Measurements from ENCODE around the gene PRDM7.
A peak's percentile ranks its signal among the peaks of the same experiment; 100 is the strongest.
"Not testable (repeated sequence)": the region's sequence is repeated elsewhere in the genome, so short reads cannot be mapped to it uniquely, and the experiment has no call there.

PRDM7 gene

GRCh38 chr16:90070440-90070839 lies 6.7 kb downstream of the PRDM7 start:
- DNase-seq, result no peak

- DNase-seq, result no peak
Measured at GRCh38 chr16:90061437-90061836, 15.7 kb downstream of the PRDM7 start.

- DNase-seq, result no peak
Measured at GRCh38 chr16:90057738-90058173, 19.4 kb downstream of the PRDM7 start.

GRCh38 chr16:90056521-90056920 lies 20.6 kb downstream of the PRDM7 start:
- not testable (repeated sequence) for DNase-seq

- no peak for DNase-seq
Measured at GRCh38 chr16:90055371-90055770, 21.8 kb downstream of the PRDM7 start.

GRCh38 chr16:90054554-90054953 lies 22.6 kb downstream of the PRDM7 start:
- no peak for DNase-seq

GRCh38 chr16:90053902-90054500 lies 23.1 kb downstream of the PRDM7 start:
- no peak for DNase-seq

GRCh38 chr16:90050969-90051368 lies 26.2 kb downstream of the PRDM7 start:
- DNase-seq, result no peak

- no peak for DNase-seq
Measured at GRCh38 chr16:90048737-90049330, 28.3 kb downstream of the PRDM7 start.

- DNase-seq, result peak in 1 of 3 experiments; percentile 21
Measured at GRCh38 chr16:90048347-90048722, 28.8 kb downstream of the PRDM7 start.

- peak in 1 of 3 experiments; percentile 21 for DNase-seq
Measured at GRCh38 chr16:90047714-90048346, 29.3 kb downstream of the PRDM7 start.

GRCh38 chr16:90046971-90047713 lies 30.0 kb downstream of the PRDM7 start:
- DNase-seq, result peak; percentile 0 to 41 (median 35)

GRCh38 chr16:90046122-90046970 lies 30.8 kb downstream of the PRDM7 start:
- DNase-seq, result peak in 2 of 3 experiments; percentile 62 to 77

GRCh38 chr16:90044111-90044551 lies 33.0 kb downstream of the PRDM7 start:
- no peak for DNase-seq

GRCh38 chr16:90043526-90043925 lies 33.6 kb downstream of the PRDM7 start:
- DNase-seq, result no peak

- no peak for DNase-seq
Measured at GRCh38 chr16:90042946-90043514, 34.1 kb downstream of the PRDM7 start.

GRCh38 chr16:90041896-90042473 lies 35.1 kb downstream of the PRDM7 start:
- no peak for DNase-seq

GRCh38 chr16:90040152-90041023 lies 36.7 kb downstream of the PRDM7 start:
- no peak for DNase-seq

GRCh38 chr16:90037276-90037675 lies 39.9 kb downstream of the PRDM7 start:
- DNase-seq, result no peak

GRCh38 chr16:90035902-90036301 lies 41.2 kb downstream of the PRDM7 start:
- DNase-seq, result no peak

GRCh38 chr16:90034504-90034903 lies 42.6 kb downstream of the PRDM7 start:
- no peak for DNase-seq

All from NCI-H1417 (cell line).